Liver (tissue), 9 donors: ENCODE measurements around the gene RPLP2. TPM values are rescaled to one million over a fixed set of nuclear protein-coding genes. Genes with fewer than 3 reads are reported as not detected.

Experiments used
- DNase-seq: peaks from one replicate; pipeline ENCODE4 v3.0.0-alpha.2; 2017; ENCODE audit warnings: low spot score
- H3K27ac ChIP-seq, 2 donors: one replicate each; pipeline ENCODE4 v1.7.0; 2013; ENCODE audit warnings: inconsistent platforms in 2 of 2, low read length in 2 of 2, control low read depth in 1 of 2, low read depth in 1 of 2, mild to moderate bottlenecking in 1 of 2
- H3K27me3 ChIP-seq, 4 donors: one replicate each; pipeline versions ENCODE4 v1.6.1 to v1.7.0; 2013; ENCODE audit warnings: low read length in 3 of 4, inconsistent platforms in 1 of 4, mild to moderate bottlenecking in 1 of 4, moderate library complexity in 1 of 4; ENCODE audit not compliant: control insufficient read depth in 4 of 4, insufficient read depth in 4 of 4
- H3K36me3 ChIP-seq, 4 donors: one replicate each; pipeline versions ENCODE4 v1.6.1 to v1.7.0; 2013; ENCODE audit warnings: low read length in 3 of 4, mild to moderate bottlenecking in 3 of 4, low read depth in 1 of 4, moderate library complexity in 1 of 4; ENCODE audit not compliant: control insufficient read depth in 4 of 4, insufficient read depth in 3 of 4
- H3K4me1 ChIP-seq, 4 donors: one replicate each; pipeline versions ENCODE4 v1.6.1 to v1.7.0; 2013; ENCODE audit warnings: low read length in 3 of 4, mild to moderate bottlenecking in 3 of 4, moderate library complexity in 1 of 4; ENCODE audit not compliant: control insufficient read depth in 4 of 4, insufficient read depth in 4 of 4
- H3K4me3 ChIP-seq, 3 donors: one replicate each; pipeline versions ENCODE4 v1.6.1 to v1.7.0; 2013; ENCODE audit warnings: low read length in 3 of 3, control low read depth in 1 of 3, low read depth in 1 of 3, mild to moderate bottlenecking in 1 of 3
- H3K9ac ChIP-seq, 2 donors: one replicate each; pipeline ENCODE4 v1.7.0; 2013; ENCODE audit warnings: low read length in 2 of 2, mild to moderate bottlenecking in 2 of 2, moderate library complexity in 2 of 2, control low read depth in 1 of 2, low read depth in 1 of 2
- H3K9me3 ChIP-seq, 4 donors: one replicate each; pipeline versions ENCODE4 v1.6.1 to v1.7.0; 2013; ENCODE audit warnings: low read length in 3 of 4; ENCODE audit not compliant: control insufficient read depth in 4 of 4
- ATF3 ChIP-seq: IDR thresholded peaks from 2 replicates; pipeline ENCODE4 v1.6.1; 2016; ENCODE audit warnings: antibody characterized with exemption
- CTCF ChIP-seq: fragments of 150-350 bp; IDR thresholded peaks from 2 replicates; pipeline ENCODE4 v1.5.1; 2017; ENCODE audit warnings: improper control_type of control experiment, low read depth, low read length; ENCODE audit not compliant: missing input control
- EGR1 ChIP-seq, 2 donors: IDR thresholded peaks; 2 replicates each; pipeline ENCODE4 v1.6.1; 2016 to 2018; ENCODE audit warnings: antibody characterized with exemption in 2 of 2, low read depth in 2 of 2
- FOXA1 ChIP-seq: IDR thresholded peaks from 2 replicates; pipeline ENCODE4 v1.6.1; 2016; ENCODE audit warnings: antibody characterized with exemption
- GABPA ChIP-seq, 2 donors: IDR thresholded peaks in 1 of 2; conservative IDR thresholded peaks in 1 of 2; 2 replicates each; pipeline ENCODE4 v1.6.1; 2016; ENCODE audit warnings: antibody characterized with exemption in 2 of 2, mild to moderate bottlenecking in 1 of 2, moderate library complexity in 1 of 2
- HNF4A ChIP-seq, 2 donors: conservative IDR thresholded peaks; 2 replicates each; pipeline ENCODE4 v1.6.1; 2016; ENCODE audit warnings: antibody characterized with exemption in 2 of 2, mild to moderate bottlenecking in 2 of 2
- JUND ChIP-seq, 2 donors: IDR thresholded peaks; 2 replicates each; pipeline ENCODE4 v1.6.1; 2016; ENCODE audit warnings: antibody characterized with exemption in 2 of 2
- MAX ChIP-seq: IDR thresholded peaks from 2 replicates; pipeline ENCODE4 v1.6.1; 2016; ENCODE audit warnings: antibody characterized with exemption
- NR2F2 ChIP-seq: IDR thresholded peaks from 2 replicates; pipeline ENCODE4 v1.6.1; 2016; ENCODE audit warnings: antibody characterized with exemption
- RAD21 ChIP-seq, 2 donors: IDR thresholded peaks; 2 replicates each; pipeline ENCODE4 v1.6.1; 2016; ENCODE audit warnings: antibody characterized with exemption in 2 of 2, mild to moderate bottlenecking in 2 of 2
- REST ChIP-seq: IDR thresholded peaks from 2 replicates; pipeline ENCODE4 v1.6.1; 2016; ENCODE audit warnings: antibody characterized with exemption, mild to moderate bottlenecking
- RXRA ChIP-seq, 2 donors: IDR thresholded peaks; 2 replicates each; pipeline ENCODE4 v1.6.1; 2017 to 2018; ENCODE audit warnings: antibody characterized with exemption in 2 of 2, mild to moderate bottlenecking in 1 of 2
- SP1 ChIP-seq: IDR thresholded peaks from 2 replicates; pipeline ENCODE4 v1.6.1; 2018; ENCODE audit warnings: antibody characterized with exemption, mild to moderate bottlenecking
- TAF1 ChIP-seq: conservative IDR thresholded peaks from 2 replicates; pipeline ENCODE4 v1.6.1; 2016; ENCODE audit warnings: antibody characterized with exemption, mild to moderate bottlenecking
- YY1 ChIP-seq: IDR thresholded peaks from 2 replicates; pipeline ENCODE4 v1.6.1; 2016; ENCODE audit warnings: antibody characterized with exemption, mild to moderate bottlenecking
- ZBTB33 ChIP-seq: IDR thresholded peaks from 2 replicates; pipeline ENCODE4 v1.6.1; 2016; ENCODE audit warnings: antibody characterized with exemption
- WGBS: extraction: QIAGEN DNeasy Blood & Tissue Kit; methylation state at CpG from one replicate; pipeline ENCODE4 v1.1.7; 2013; 5-methylcytosine and 5-hydroxymethylcytosine counted together
- polyA plus RNA-seq, 2 donors: library from polyadenylated mRNA; stranded (reverse) in 1 of 2; unstranded in 1 of 2; fragments of 200-250 nt in 1 of 2; fragments of >200 nt in 1 of 2; fragmentation: Nextera tagmentation in 1 of 2; extraction: Ambion mirVana in 1 of 2; gene quantifications; one replicate each; pipeline versions ENCODE4 v1.2.1 to v1.2.3, GENCODE V29; 2013 to 2015
- total RNA-seq, 2 donors: library from RNA; depleted of rRNA; stranded (reverse); fragments of >200 nt; gene quantifications; one replicate each; pipeline ENCODE4 v1.2.3, GENCODE V29; 2014
- donor health status: healthy.
- donor health status: healthy.
- donor health status: healthy.
- donor health status: healthy.
- donor health status: healthy.

RPLP2 gene
- total and polyA plus RNA-seq, 4 donors: 59.8 to 476 (median 285) TPM

- WGBS: 45% methylated on average over 97 of the region's 97 CpGs
- Histone ChIP-seq H3K4me1 (peaks cover 0 to 24% (median 6%) of the 10 kb centered on the region in 4 donors), H3K27me3 (peaks cover 0 to 3% (median 0%) of the 10 kb centered on the region in 4 donors), H3K36me3 (no peaks in the 10 kb centered on the region), H3K27ac (no peak overlapping the region), H3K9ac (no peak overlapping the region), H3K9me3 (no peaks in the 10 kb centered on the region), H3K4me3 (peak overlapping the region in 1 of 3 donors; percentile 37)
- no peak for DNase-seq
- TF ChIP-seq CTCF (no peak), MAX (no peak), RAD21 (IDR thresholded peaks at IDR 0.05) (no peak), REST (no peak), FOXA1 (no peak), YY1 (no peak), GABPA (IDR thresholded peaks at IDR 0.05 in 1 of 2, conservative IDR thresholded peaks at IDR 0.05 in 1 of 2) (no peak), ATF3 (no peak), RXRA (IDR thresholded peaks at IDR 0.05) (no peak), ZBTB33 (no peak), SP1 (no peak), TAF1 (no peak), JUND (IDR thresholded peaks at IDR 0.05) (no peak), NR2F2 (no peak), HNF4A (conservative IDR thresholded peaks at IDR 0.05) (no peak), EGR1 (IDR thresholded peaks at IDR 0.05; ENCODE audit: low read depth in 2 of 2) (no peak)
Measured at GRCh38 chr11:849951-850774, 40.4 kb downstream of the RPLP2 start.
